T-helper 1 cell treated with Interleukin-12 subunit alpha and Interleukin-12 subunit beta and Interleukin-4 antibody, amounts not matched to agents 30 μg/mL and 1 μg/mL, for 36 hours (primary cell): ENCODE data around the gene SH3RF3.

Experiments
- H3K27ac Mint-ChIP-seq: one replicate; pipeline ENCODE4 v1.8.0; 2021; ENCODE audit warnings: mild to moderate bottlenecking, mixed read lengths
- H3K27me3 Mint-ChIP-seq: one replicate; pipeline ENCODE4 v1.8.0; 2021; ENCODE audit warnings: low read depth, mixed read lengths
- H3K36me3 Mint-ChIP-seq: one replicate; pipeline ENCODE4 v1.8.0; 2021; ENCODE audit warnings: low read depth, mixed read lengths
- H3K4me1 Mint-ChIP-seq: one replicate; pipeline ENCODE4 v1.8.0; 2021; ENCODE audit warnings: low read depth, mixed read lengths
- H3K4me3 Mint-ChIP-seq: one replicate; pipeline ENCODE4 v1.8.0; 2021; ENCODE audit warnings: mild to moderate bottlenecking, moderate library complexity, mixed read lengths
- H3K9me3 Mint-ChIP-seq: one replicate; pipeline ENCODE4 v1.8.0; 2021; ENCODE audit warnings: mixed read lengths

Gene SH3RF3

GRCh38 chr2:109127556-109127955 is 1.4 kb upstream of the SH3RF3 start:
- peak overlapping the region; percentile 64 for H3K4me3 Mint-ChIP-seq
- H3K9me3 Mint-ChIP-seq = no peaks in the 10 kb centered on the region
- H3K27ac Mint-ChIP-seq = no peak overlapping the region
- H3K36me3 Mint-ChIP-seq = peaks cover 2% of the 10 kb centered on the region
- H3K27me3 Mint-ChIP-seq = peaks cover 60% of the 10 kb centered on the region
- H3K4me1 Mint-ChIP-seq = peaks cover 10% of the 10 kb centered on the region

GRCh38 chr2:109128048-109128615 is 873 bp upstream of the SH3RF3 start:
- Mint-ChIP-seq H3K27ac (no peak overlapping the region), H3K36me3 (peaks cover 2% of the 10 kb centered on the region), H3K4me3 (peak overlapping the region; percentile 71), H3K4me1 (peaks cover 10% of the 10 kb centered on the region), H3K27me3 (peaks cover 66% of the 10 kb centered on the region), H3K9me3 (no peaks in the 10 kb centered on the region)

- peaks cover 10% of the 10 kb centered on the region for H3K4me1 Mint-ChIP-seq
- H3K27ac Mint-ChIP-seq = no peak overlapping the region
- peaks cover 75% of the 10 kb centered on the region for H3K27me3 Mint-ChIP-seq
- no peak overlapping the region for H3K4me3 Mint-ChIP-seq
- H3K9me3 Mint-ChIP-seq = no peaks in the 10 kb centered on the region
- peaks cover 2% of the 10 kb centered on the region for H3K36me3 Mint-ChIP-seq
These were observed 433 bp downstream of the SH3RF3 start for GRCh38 chr2:109129356-109129920.

DNA sequence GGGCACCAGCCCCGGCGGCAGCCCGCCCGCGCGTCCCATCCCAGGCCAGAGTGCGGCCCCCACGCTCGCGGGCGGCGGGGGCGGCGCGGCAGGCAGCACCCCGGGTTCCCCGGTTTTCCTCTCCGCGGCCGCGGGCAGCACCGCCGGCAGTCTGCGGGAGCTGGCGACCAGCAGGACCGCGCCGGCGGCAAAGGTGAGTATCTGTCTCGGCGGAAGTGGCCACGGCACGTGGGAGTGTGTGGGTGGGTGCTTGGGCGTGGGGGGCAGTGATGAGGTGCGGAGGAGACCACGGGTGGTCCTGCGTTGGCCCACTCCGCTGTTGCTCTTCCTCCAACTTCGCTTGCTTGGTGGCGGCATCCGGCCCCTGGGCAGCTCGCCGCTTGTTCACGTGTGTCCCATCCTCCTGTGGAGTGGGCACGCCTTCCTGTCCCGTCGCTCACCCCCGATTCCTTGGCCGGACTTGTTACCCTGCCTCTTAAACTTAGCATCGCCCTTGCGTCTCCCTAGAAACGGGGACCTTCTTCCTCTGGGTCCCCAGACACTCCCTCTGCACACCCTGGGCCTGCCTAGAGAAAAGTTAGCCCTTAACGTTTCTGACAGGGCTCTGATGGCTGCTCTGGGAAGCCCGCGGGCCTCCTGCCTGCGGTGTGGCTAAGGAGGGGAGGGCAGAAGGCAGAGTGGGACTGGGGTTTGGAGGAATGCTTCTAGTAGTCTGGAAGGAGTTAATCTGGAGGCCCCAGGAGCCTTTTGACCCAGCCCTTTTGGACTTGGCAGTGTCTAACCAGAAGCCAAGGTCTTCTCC is 1.1 kb downstream of the SH3RF3 start:
- H3K4me1 Mint-ChIP-seq = peaks cover 10% of the 10 kb centered on the region
- peaks cover 77% of the 10 kb centered on the region for H3K27me3 Mint-ChIP-seq
- peak overlapping the region; percentile 83 for H3K27ac Mint-ChIP-seq
- H3K36me3 Mint-ChIP-seq = peaks cover 2% of the 10 kb centered on the region
- no peaks in the 10 kb centered on the region for H3K9me3 Mint-ChIP-seq
- H3K4me3 Mint-ChIP-seq = peak overlapping the region; percentile 84

- Mint-ChIP-seq H3K9me3 (no peaks in the 10 kb centered on the region), H3K27ac (no peak overlapping the region), H3K4me1 (peaks cover 10% of the 10 kb centered on the region), H3K27me3 (peaks cover 82% of the 10 kb centered on the region), H3K4me3 (peak overlapping the region; percentile 51), H3K36me3 (peaks cover 2% of the 10 kb centered on the region)
These were observed 1.7 kb downstream of the SH3RF3 start for GRCh38 chr2:109130723-109130995.

GRCh38 chr2:109131777-109132176 is 2.8 kb downstream of the SH3RF3 start:
- Mint-ChIP-seq H3K36me3 (peaks cover 2% of the 10 kb centered on the region), H3K4me1 (peaks cover 10% of the 10 kb centered on the region), H3K27ac (no peak overlapping the region), H3K27me3 (peaks cover 84% of the 10 kb centered on the region), H3K9me3 (no peaks in the 10 kb centered on the region), H3K4me3 (no peak overlapping the region)

GRCh38 chr2:109132626-109133025 is 3.6 kb downstream of the SH3RF3 start:
- peaks cover 10% of the 10 kb centered on the region for H3K4me1 Mint-ChIP-seq
- H3K9me3 Mint-ChIP-seq = no peaks in the 10 kb centered on the region
- H3K36me3 Mint-ChIP-seq = peaks cover 2% of the 10 kb centered on the region
- H3K27ac Mint-ChIP-seq = no peak overlapping the region
- no peak overlapping the region for H3K4me3 Mint-ChIP-seq
- peaks cover 85% of the 10 kb centered on the region for H3K27me3 Mint-ChIP-seq

GRCh38 chr2:109133746-109134145 is 4.7 kb downstream of the SH3RF3 start:
- peaks cover 87% of the 10 kb centered on the region for H3K27me3 Mint-ChIP-seq
- H3K36me3 Mint-ChIP-seq = peaks cover 2% of the 10 kb centered on the region
- H3K4me1 Mint-ChIP-seq = peaks cover 8% of the 10 kb centered on the region
- H3K4me3 Mint-ChIP-seq = no peak overlapping the region
- H3K27ac Mint-ChIP-seq = no peak overlapping the region
- no peaks in the 10 kb centered on the region for H3K9me3 Mint-ChIP-seq

GRCh38 chr2:109134741-109135358 is 5.8 kb downstream of the SH3RF3 start:
- Mint-ChIP-seq H3K27me3 (peaks cover 96% of the 10 kb centered on the region), H3K4me1 (peaks cover 8% of the 10 kb centered on the region), H3K4me3 (no peak overlapping the region), H3K36me3 (peaks cover 2% of the 10 kb centered on the region), H3K27ac (no peak overlapping the region), H3K9me3 (no peaks in the 10 kb centered on the region)

DNA sequence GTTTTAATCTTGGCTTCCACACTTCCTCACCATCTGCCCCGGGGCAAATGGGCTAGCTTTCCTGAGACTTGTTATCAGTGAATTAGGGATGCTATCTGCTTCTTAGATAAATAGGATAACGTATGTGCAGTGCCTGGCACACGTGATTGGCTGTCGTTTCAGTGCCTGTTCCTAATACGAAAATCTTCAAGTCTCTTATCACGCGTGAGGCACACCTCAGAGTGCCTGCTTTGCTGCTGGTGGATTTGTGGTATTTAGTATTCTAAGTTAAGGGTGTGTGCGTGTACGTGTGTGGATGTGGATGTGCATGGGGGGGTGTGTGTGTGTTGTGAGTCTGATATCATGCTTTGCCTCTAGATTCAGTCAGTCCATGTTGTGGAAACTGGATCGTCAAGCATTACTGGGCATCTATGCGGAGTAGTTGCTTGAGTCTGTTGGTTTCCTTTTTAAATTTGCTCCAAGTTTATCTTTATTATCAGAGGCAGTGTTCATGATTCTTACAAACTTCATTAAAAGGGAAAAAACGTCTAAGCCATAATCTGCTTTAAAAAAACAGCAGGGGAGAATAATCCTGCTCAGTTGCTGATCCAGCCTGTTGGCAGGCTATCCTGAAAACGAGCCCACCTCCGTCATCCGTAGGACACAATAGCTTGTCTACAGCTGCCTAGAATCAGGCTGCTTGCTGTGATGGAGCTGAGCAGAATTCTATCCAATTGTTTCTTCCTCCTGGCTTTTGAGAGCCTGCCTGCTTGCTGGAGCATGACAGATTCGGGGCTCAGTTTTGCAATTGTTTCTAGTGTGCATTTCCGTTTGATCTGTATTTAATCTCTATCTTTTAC is 6.6 kb downstream of the SH3RF3 start:
- Mint-ChIP-seq H3K36me3 (no peaks in the 10 kb centered on the region), H3K4me3 (no peak overlapping the region), H3K27ac (no peak overlapping the region), H3K4me1 (peaks cover 3% of the 10 kb centered on the region), H3K9me3 (no peaks in the 10 kb centered on the region), H3K27me3 (peaks cover 97% of the 10 kb centered on the region)

GRCh38 chr2:109136542-109136941 is 7.5 kb downstream of the SH3RF3 start:
- H3K4me1 Mint-ChIP-seq = peaks cover 3% of the 10 kb centered on the region

DNA sequence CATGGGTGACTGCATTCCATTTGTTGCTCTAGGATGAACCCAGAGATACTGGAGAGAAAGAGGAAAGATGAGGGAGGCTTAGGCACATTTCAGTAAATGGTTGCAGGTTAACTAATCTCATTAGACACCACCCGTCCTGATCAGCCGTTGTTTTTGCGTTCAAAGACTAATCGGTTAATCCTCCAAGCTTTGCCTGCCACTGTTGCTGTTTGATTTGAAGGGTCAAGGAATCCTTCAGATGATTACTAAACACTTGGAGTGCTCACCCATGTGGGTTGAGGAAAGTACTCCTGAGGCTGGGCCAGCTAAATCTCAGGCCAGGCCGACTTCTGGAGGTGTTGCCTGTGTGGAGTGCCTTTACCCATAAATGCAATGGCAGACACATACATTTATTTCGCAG is 8.6 kb downstream of the SH3RF3 start:
- Mint-ChIP-seq H3K27me3 (peaks cover 91% of the 10 kb centered on the region), H3K36me3 (no peaks in the 10 kb centered on the region), H3K27ac (no peak overlapping the region), H3K4me3 (no peak overlapping the region), H3K9me3 (no peaks in the 10 kb centered on the region), H3K4me1 (peaks cover 4% of the 10 kb centered on the region)

More at GRCh38 chr2:109136542-109136941, 7.5 kb downstream of the SH3RF3 start:
- Mint-ChIP-seq H3K36me3 (no peaks in the 10 kb centered on the region), H3K27ac (no peak overlapping the region), H3K9me3 (no peaks in the 10 kb centered on the region), H3K27me3 (peaks cover 97% of the 10 kb centered on the region), H3K4me3 (no peak overlapping the region)

GRCh38 chr2:109138449-109138848 is 9.4 kb downstream of the SH3RF3 start:
- H3K9me3 Mint-ChIP-seq = no peaks in the 10 kb centered on the region
- H3K27me3 Mint-ChIP-seq = peaks cover 87% of the 10 kb centered on the region
- no peaks in the 10 kb centered on the region for H3K36me3 Mint-ChIP-seq
- H3K4me3 Mint-ChIP-seq = no peak overlapping the region
- peaks cover 10% of the 10 kb centered on the region for H3K4me1 Mint-ChIP-seq
- no peak overlapping the region for H3K27ac Mint-ChIP-seq

- Mint-ChIP-seq H3K9me3 (no peaks in the 10 kb centered on the region), H3K27ac (no peak overlapping the region), H3K4me1 (peaks cover 15% of the 10 kb centered on the region), H3K27me3 (peaks cover 82% of the 10 kb centered on the region), H3K4me3 (no peak overlapping the region), H3K36me3 (no peaks in the 10 kb centered on the region)
These were observed 10.0 kb downstream of the SH3RF3 start for GRCh38 chr2:109139002-109139401.
